ENCODE results near the gene PHPT1. TPM values are rescaled to one million over a fixed set of nuclear protein-coding genes. Genes with fewer than 3 reads are reported as not detected.
"Not testable (repeated sequence)": the region's sequence is repeated elsewhere in the genome, so short reads cannot be mapped to it uniquely, and the experiment has no call there.

Gene PHPT1
- total and polyA plus RNA-seq, 2 donors from 2014 or later, result 108 to 283 TPM

DNA sequence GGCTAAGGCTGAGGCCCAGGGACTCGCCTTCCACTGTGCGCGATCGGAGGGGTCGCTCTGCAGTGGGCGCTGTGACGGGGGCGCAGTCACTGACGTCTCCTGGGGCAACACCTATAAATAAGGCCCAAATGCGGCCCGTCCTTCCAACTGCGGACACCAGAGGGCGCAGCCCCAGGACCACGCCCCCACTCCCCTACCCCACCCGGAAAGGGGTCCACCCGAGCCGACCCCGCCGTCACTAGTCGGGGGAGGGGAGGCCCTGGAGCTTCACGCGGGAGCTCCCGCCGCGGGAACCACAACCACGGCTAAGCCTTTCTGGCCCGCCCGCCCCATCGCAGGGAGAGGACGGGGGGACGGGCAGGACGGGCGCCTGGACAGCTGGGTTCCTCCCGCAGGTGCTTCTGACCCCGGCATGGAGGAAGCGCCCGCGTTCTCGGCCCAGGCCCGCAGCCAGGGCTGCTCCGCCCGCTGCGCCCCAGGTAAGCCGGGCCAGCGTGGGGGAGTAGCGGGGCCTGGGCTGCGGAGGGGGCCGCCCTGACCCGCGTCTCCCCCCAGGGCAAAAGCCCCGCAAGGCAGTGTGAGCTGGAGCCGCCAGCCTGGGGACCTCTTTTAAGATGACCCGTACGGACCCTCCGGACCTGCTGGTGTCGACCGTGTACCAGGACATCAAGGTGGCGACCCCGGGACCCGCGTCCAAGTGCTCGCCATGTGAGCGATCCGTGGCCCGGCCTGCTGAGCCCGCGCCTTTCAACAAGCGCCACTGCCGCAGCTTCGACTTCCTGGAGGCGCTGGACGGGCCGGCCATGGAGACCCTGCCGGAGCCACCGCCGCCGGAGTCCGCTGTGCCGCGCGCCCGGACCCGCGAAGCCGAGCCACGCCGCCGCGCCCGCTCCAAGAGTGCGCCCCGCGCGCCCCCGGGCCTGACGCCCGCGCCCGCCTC lies 5.1 kb upstream of the PHPT1 start:
- DNase-seq, result peak in 3 of 5 donors; percentile 42 to 75 (median 56)

DNA sequence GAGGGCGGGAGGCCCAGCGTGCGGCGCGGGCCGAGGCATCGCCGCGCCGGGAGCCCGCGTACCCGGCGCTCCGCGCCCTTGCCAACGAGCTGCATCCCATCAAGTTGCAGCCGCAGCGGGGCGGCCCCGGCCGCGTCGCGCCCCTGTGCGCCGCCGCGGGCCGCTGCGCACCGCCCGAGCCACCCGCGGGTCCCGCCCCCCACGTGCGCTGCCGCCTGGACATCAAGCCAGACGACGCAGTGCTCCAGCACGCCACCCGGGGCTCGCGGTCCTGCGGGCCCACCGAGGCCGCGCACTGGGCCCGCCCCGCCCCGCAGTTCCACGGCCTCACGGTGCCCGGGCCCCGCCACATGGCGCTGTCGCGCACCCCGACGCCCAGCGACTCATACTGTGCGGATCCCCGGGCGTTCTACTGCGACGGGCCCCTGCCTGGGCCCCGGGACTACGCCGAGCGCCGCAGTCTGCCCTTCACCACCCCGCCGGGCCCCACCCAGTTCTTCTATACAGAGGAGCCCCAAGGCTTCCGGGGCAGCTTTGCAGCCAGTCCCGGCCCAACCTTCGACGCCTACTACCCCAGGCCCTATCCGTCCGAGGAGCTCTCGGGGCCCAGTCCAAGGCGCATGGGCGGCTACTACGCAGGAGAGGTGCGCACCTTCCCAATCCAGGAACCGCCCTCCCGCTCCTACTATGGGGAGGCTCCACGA lies 4.3 kb upstream of the PHPT1 start:
- TF ChIP-seq, protein P1, sequence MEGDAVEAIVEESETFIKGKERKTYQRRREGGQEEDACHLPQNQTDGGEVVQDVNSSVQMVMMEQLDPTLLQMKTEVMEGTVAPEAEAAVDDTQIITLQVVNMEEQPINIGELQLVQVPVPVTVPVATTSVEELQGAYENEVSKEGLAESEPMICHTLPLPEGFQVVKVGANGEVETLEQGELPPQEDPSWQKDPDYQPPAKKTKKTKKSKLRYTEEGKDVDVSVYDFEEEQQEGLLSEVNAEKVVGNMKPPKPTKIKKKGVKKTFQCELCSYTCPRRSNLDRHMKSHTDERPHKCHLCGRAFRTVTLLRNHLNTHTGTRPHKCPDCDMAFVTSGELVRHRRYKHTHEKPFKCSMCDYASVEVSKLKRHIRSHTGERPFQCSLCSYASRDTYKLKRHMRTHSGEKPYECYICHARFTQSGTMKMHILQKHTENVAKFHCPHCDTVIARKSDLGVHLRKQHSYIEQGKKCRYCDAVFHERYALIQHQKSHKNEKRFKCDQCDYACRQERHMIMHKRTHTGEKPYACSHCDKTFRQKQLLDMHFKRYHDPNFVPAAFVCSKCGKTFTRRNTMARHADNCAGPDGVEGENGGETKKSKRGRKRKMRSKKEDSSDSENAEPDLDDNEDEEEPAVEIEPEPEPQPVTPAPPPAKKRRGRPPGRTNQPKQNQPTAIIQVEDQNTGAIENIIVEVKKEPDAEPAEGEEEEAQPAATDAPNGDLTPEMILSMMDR (IDR thresholded peaks at IDR 0.05; ENCODE audit: borderline replicate concordance, extremely low read depth, insufficient read depth), result no peak
- no peaks in the 10 kb centered on the region for H3K36me3 ChIP-seq (ENCODE audit: control insufficient read depth in 2 of 3, insufficient read depth in 3 of 3, low read length in 3 of 3)
- FAIRE-seq (no peak), DNase-seq (no peak)
- H3K4me3 ChIP-seq (ENCODE audit: low read length in 3 of 3), result no peak overlapping the region
- H3K27ac ChIP-seq (ENCODE audit: low read depth in 2 of 2, low read length in 2 of 2), result no peak overlapping the region
- intact Hi-C loops (cut with DNase I), result loop anchor here (10.0 kb wide), 1 partner anchor 100 kb away; the partner anchor contains the start of genes C8G and FBXW5
- H3K27me3 ChIP-seq (ENCODE audit: control insufficient read depth, insufficient read depth, low read length), result peaks cover 3% of the 10 kb centered on the region
- H3K9ac ChIP-seq (ENCODE audit: low read length in 3 of 3), result no peak overlapping the region
- H3K9me3 ChIP-seq (ENCODE audit: control insufficient read depth in 2 of 3, insufficient read depth in 1 of 3, low read length in 3 of 3), result no peaks in the 10 kb centered on the region
- H3K4me1 ChIP-seq (ENCODE audit: control insufficient read depth in 2 of 3, insufficient read depth in 2 of 3, low read depth in 1 of 3, low read length in 3 of 3), result peaks cover 0 to 37% (median 7%) of the 10 kb centered on the region in 3 donors

More for the DNA sequence above, 5.1 kb upstream of the PHPT1 start:
- intact Hi-C loops (cut with DNase I), result loop anchor here (10.0 kb wide), 1 partner anchor 101 kb away; the partner anchor contains the start of genes C8G and FBXW5
- H3K4me3 ChIP-seq (ENCODE audit: low read length in 3 of 3); H3K27me3 ChIP-seq (ENCODE audit: control insufficient read depth, insufficient read depth, low read length); H3K27ac ChIP-seq (ENCODE audit: low read depth in 2 of 2, low read length in 2 of 2); H3K9me3 ChIP-seq (ENCODE audit: control insufficient read depth in 2 of 3, insufficient read depth in 1 of 3, low read length in 3 of 3); H3K9ac ChIP-seq (ENCODE audit: low read length in 3 of 3); FAIRE-seq; H3K36me3 ChIP-seq (ENCODE audit: control insufficient read depth in 2 of 3, insufficient read depth in 3 of 3, low read length in 3 of 3): not testable (repeated sequence)
- TF ChIP-seq, protein P1 (IDR thresholded peaks at IDR 0.05; ENCODE audit: borderline replicate concordance, extremely low read depth, insufficient read depth), result peak; percentile 41
- peaks cover 0 to 33% (median 7%) of the 10 kb centered on the region in 3 donors for H3K4me1 ChIP-seq (ENCODE audit: control insufficient read depth in 2 of 3, insufficient read depth in 2 of 3, low read depth in 1 of 3, low read length in 3 of 3)

DNA sequence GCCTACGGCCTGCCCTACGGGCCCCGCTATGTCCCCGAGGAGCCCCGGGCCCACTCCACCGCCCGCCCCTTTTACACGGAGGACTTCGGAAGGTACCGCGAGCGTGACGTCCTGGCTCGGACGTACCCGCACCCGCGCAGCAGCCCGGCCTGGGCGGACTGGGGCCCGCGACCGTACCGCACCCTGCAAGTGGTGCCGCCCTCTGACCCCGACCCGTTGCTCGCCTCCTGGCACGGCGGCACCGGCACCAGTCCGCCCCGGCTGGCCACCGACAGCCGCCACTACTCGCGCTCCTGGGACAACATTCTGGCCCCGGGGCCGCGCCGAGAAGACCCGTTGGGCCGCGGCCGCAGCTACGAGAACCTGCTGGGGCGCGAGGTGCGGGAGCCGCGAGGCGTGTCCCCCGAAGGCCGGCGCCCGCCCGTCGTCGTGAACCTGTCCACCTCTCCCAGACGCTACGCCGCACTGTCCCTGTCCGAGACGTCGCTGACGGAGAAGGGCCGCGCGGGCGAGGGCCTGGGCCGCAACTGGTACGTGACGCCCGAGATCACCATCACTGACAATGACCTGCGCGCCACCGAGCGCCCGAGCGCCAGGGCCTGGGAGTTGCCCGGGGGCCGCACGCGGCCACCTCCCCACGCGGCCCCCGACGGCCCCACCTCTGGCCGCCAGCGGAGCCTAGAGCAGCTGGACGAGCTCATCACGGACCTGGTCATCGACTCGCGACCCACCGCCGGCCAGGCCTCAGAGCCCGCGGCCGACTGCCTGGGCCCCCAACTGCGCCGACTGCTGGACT lies 3.5 kb upstream of the PHPT1 start:
- DNase-seq (no peak), FAIRE-seq (no peak)
- Histone ChIP-seq H3K36me3 (ENCODE audit: control insufficient read depth in 2 of 3, insufficient read depth in 3 of 3, low read length in 3 of 3) (no peaks in the 10 kb centered on the region), H3K9ac (ENCODE audit: low read length in 3 of 3) (no peak overlapping the region), H3K27me3 (ENCODE audit: control insufficient read depth, insufficient read depth, low read length) (peaks cover 3% of the 10 kb centered on the region), H3K9me3 (ENCODE audit: control insufficient read depth in 2 of 3, insufficient read depth in 1 of 3, low read length in 3 of 3) (no peaks in the 10 kb centered on the region), H3K4me3 (ENCODE audit: low read length in 3 of 3) (no peak overlapping the region), H3K27ac (ENCODE audit: low read depth in 2 of 2, low read length in 2 of 2) (no peak overlapping the region), H3K4me1 (ENCODE audit: control insufficient read depth in 2 of 3, insufficient read depth in 2 of 3, low read depth in 1 of 3, low read length in 3 of 3) (peaks cover 0 to 38% (median 7%) of the 10 kb centered on the region in 3 donors)
- TF ChIP-seq, protein P1 (IDR thresholded peaks at IDR 0.05; ENCODE audit: borderline replicate concordance, extremely low read depth, insufficient read depth), result no peak
- intact Hi-C loops (cut with DNase I), result loop anchor here (10.0 kb wide), 1 partner anchor 99 kb away; the partner anchor contains the start of genes C8G and FBXW5
